HAP-1 (cell line): ENCODE results near the gene PEA15.
A peak's percentile ranks its signal among the peaks of the same experiment; 100 is the strongest.

Experiments used
- DNase-seq, 2 experiments: peaks; one replicate each; pipeline ENCODE4 v3.0.0-alpha.2; 2016 to 2020; ENCODE audit warnings: low spot score in 2 of 2
- H3K27me3 ChIP-seq: fragments of 250-450 bp; sonication (Bioruptor Pico); 2 replicates; pipeline ENCODE4 v1.5.1; 2020; ENCODE audit warnings: low read depth, mild to moderate bottlenecking, moderate library complexity
- H3K36me3 ChIP-seq: fragments of 250-450 bp; sonication (Bioruptor Pico); replicated peaks from 2 replicates; pipeline ENCODE4 v1.5.1; 2020; ENCODE audit warnings: mild to moderate bottlenecking
- H3K4me1 ChIP-seq: fragments of 250-450 bp; sonication (Bioruptor Pico); 2 replicates; pipeline ENCODE4 v1.5.1; 2020; ENCODE audit warnings: mild to moderate bottlenecking
- H3K4me3 ChIP-seq: fragments of 250-450 bp; sonication (Bioruptor Pico); 2 replicates; pipeline ENCODE4 v1.5.1; 2020; ENCODE audit warnings: mild to moderate bottlenecking, moderate library complexity
- H3K9me3 ChIP-seq: fragments of 250-450 bp; sonication (Bioruptor Pico); 2 replicates; pipeline ENCODE4 v1.5.1; 2020; ENCODE audit warnings: mild to moderate bottlenecking, moderate library complexity
- in situ Hi-C: fragments of 300-500 bp; cut with MboI; formaldehyde crosslinking; loops from 3 replicates; pipeline ENCODE4 v1.14.3; 2020; ENCODE audit warnings: low sequenced_read_pairs, inconsistent platforms, mixed read lengths

PEA15 gene, protein sequence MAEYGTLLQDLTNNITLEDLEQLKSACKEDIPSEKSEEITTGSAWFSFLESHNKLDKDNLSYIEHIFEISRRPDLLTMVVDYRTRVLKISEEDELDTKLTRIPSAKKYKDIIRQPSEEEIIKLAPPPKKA

DNA sequence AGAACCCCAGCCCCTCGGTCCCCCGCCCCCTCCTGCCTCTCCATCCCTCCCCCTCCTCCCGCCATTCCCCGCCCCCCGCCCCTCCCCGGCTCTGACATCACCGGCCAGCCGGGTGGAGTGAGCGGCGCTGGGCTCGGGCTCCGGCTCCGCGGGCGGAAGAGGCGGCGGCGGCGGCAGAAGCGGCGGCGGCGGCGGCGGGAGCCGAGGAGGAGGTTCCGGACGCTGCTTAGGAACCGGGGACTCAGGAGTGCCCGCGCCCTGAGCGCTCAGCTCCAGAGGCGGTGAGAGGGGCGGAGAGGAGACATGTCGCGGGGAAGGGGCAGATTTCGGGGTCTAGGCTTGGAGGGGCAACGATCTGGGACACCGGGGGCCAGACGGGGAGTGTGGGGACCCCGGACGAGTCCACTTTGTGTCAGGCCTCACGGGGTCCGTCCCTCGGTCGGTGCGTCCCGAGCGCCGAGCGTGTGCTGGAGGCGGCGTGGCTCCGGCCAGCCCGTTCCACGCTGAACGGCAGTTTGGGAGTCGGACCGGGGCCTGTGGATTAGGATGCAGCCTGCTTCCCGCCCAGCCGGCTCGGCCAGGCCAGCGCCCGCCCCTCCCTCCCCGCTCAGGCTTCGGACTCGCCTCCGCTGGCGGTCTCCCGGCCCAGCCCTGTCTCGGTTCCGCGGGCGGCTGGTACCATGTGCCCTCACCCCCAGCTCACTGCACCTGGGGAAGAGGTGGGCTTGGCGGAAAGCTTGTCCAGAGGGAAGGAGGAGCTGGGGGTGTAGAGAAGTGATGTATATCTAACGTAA lies at the start of gene PEA15:
PEA15 (plus strand) TSS at position 143 of the 794 bp plus-strand sequence. CDS start 6,161 bp downstream, outside the sequence.
- Histone ChIP-seq H3K27me3 (no peaks in the 10 kb centered on the region), H3K4me3 (peak within 1 kb of the TSS; percentile 93), H3K4me1 (peaks cover 6% of the 10 kb centered on the region; the same call in 1 of the 2 replicates), H3K36me3 (peaks cover 15% of the 10 kb centered on the region), H3K9me3 (no peaks in the 10 kb centered on the region)
- in situ Hi-C loops: no loop called here
- DNase-seq: peak; percentile 37 to 81

DNA sequence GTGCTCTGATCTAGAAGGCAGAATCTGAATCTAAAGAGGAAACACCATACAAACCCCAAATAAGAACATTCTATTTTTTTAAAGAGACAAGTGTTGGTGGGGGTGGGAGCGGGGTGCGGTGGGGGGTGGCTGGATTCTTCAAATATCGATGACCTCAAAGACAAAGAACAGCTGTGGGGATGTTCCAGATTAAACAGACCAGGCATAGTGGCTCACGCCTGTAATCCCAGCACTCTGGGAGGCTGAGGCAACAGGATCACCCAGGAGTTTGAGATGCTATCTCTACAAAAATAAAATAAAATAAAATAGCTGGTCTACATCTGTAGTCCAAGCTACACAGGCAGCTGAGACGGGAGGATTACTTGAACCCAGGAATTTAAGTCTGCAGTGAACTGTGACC lies 48.8 kb upstream of the PEA15 start:
- peaks cover 2% of the 10 kb centered on the region; the same call in 1 of the 2 replicates for H3K27me3 ChIP-seq
- in situ Hi-C loops: no loop called here
- no peak overlapping the region for H3K4me3 ChIP-seq
- H3K9me3 ChIP-seq: no peaks in the 10 kb centered on the region
- no peaks in the 10 kb centered on the region for H3K4me1 ChIP-seq
- no peak for DNase-seq
- no peaks in the 10 kb centered on the region for H3K36me3 ChIP-seq

DNA sequence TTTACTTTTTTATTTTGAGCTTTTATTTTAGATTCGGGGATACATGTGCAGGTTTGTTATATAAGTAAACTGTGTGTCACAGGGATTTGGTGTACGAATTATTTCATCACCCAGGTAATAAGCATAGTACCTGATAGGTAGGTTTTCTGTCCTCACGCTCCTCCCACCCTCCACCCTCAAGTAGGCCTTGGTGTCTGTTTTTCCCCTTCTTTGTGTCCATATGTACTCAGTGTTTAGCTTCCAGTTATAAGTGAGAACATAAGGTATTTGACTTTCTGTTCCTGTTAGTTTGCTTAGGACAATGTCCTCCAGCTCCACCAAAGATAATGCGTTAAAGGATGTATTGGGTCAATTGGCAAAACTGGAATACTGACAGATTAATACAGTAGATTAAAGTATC lies 48.0 kb upstream of the PEA15 start:
- Histone ChIP-seq H3K4me1 (no peaks in the 10 kb centered on the region), H3K9me3 (no peaks in the 10 kb centered on the region), H3K27me3 (peaks cover 2% of the 10 kb centered on the region; the same call in 1 of the 2 replicates), H3K4me3 (no peak overlapping the region), H3K36me3 (no peaks in the 10 kb centered on the region)
- in situ Hi-C loops: no loop called here
- DNase-seq: no peak

DNA sequence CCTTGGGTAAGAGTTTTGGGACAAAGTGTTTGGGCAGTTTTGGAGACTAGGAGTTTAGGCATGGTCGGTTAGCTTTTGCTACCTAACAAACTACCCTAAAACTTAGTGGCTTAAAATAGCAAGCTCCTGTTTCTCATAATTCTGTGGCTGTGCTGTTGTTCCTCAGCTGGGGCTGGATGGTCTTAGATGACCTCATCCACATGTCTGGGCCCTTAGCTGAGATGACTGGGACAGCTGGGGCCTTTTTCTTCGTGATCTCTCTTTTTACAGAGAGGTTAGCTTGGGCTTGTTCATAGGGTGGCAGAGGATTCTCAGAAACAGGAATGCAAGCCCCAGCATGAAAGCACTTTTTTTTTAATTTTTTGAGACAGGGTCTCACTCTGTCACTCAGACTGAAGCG lies 47.2 kb upstream of the PEA15 start:
- no peak overlapping the region for H3K4me3 ChIP-seq
- no peaks in the 10 kb centered on the region for H3K4me1 ChIP-seq
- peaks cover 2% of the 10 kb centered on the region; the same call in 1 of the 2 replicates for H3K27me3 ChIP-seq
- H3K36me3 ChIP-seq: no peaks in the 10 kb centered on the region
- no peaks in the 10 kb centered on the region for H3K9me3 ChIP-seq
- in situ Hi-C loops: no loop called here
- DNase-seq: no peak

DNA sequence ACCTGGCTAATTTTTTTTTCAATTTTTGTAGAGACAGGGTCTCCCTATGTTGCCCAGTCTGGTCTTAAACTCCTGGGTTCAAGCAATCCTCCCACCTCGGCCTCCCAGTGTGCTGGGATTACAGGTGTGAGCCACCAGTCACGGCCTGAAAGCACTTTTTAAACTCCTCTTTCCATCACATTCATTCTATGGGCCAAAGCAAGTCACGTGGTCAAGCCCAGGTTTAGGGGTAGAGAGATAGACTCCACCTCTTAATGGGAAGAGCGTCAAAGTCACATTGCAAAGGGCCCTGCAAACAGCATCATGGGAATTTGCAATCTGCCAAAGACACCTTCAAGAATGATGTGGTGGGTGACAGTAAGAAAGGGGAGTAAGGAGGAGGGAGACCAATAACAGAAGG lies 46.6 kb upstream of the PEA15 start:
- H3K36me3 ChIP-seq: no peaks in the 10 kb centered on the region
- no peaks in the 10 kb centered on the region for H3K4me1 ChIP-seq
- H3K9me3 ChIP-seq: no peaks in the 10 kb centered on the region
- no peak overlapping the region for H3K4me3 ChIP-seq
- in situ Hi-C loops: no loop called here
- H3K27me3 ChIP-seq: peaks cover 2% of the 10 kb centered on the region; the same call in 1 of the 2 replicates
- no peak for DNase-seq

DNA sequence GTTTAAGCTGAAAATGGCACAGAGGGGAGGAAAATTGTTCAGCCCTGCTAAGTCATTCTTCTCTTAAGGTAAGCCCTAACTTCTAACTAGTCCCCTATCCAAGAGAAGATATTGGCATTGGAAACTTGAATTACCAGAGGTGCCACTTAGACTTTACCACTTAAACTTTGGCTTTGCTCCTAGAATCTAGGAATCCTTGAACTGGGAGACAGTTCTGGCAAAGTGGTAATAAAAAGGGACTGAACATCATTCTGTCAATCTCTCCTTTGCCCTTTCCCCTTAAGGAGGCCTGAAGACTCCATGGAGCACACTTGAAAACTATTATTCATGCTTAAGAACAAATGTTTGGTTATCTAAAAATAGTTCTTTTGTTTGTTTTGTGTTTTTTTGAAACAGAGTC lies 45.3 kb upstream of the PEA15 start:
- in situ Hi-C loops: no loop called here
- H3K36me3 ChIP-seq: no peaks in the 10 kb centered on the region

GRCh38 chr1:160161965-160162705 lies 43.0 kb upstream of the PEA15 start:
- in situ Hi-C loops: no loop called here

More for the DNA sequence above, 45.3 kb upstream of the PEA15 start:
- no peak for DNase-seq
- Histone ChIP-seq H3K27me3 (peaks cover 2% of the 10 kb centered on the region; the same call in 1 of the 2 replicates), H3K9me3 (no peaks in the 10 kb centered on the region), H3K4me3 (no peak overlapping the region), H3K4me1 (no peaks in the 10 kb centered on the region)

DNA sequence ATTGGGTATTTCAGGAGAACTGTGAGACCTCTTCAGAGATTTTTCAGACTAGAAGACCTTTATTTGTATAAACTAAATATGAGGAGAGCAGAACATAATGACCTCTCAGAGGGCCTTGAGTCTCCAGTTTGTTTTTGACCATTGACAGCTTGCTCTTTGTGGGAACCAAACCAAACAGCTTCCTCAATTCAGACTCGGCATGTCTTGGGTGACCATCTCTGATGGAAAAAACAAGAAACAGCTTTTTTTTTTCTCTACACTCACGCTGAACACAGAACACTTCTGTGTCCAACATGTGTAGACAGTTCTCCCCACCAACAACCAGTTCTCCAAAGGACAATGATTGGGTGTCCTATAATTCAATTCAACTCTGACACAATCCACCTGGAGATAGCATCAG lies 42.3 kb upstream of the PEA15 start:
- H3K4me3 ChIP-seq: no peak overlapping the region
- H3K9me3 ChIP-seq: no peaks in the 10 kb centered on the region
- no peak for DNase-seq
- no peaks in the 10 kb centered on the region for H3K36me3 ChIP-seq
- H3K4me1 ChIP-seq: no peaks in the 10 kb centered on the region
- H3K27me3 ChIP-seq: peaks cover 2% of the 10 kb centered on the region; the same call in 1 of the 2 replicates
- in situ Hi-C loops: no loop called here

More at GRCh38 chr1:160161965-160162705, 43.0 kb upstream of the PEA15 start:
- Histone ChIP-seq H3K9me3 (no peaks in the 10 kb centered on the region), H3K27me3 (peaks cover 4% of the 10 kb centered on the region; the same call in 1 of the 2 replicates), H3K36me3 (no peaks in the 10 kb centered on the region), H3K4me1 (no peaks in the 10 kb centered on the region), H3K4me3 (no peak overlapping the region)
- DNase-seq: peak in 1 of 2 experiments; percentile 18

DNA sequence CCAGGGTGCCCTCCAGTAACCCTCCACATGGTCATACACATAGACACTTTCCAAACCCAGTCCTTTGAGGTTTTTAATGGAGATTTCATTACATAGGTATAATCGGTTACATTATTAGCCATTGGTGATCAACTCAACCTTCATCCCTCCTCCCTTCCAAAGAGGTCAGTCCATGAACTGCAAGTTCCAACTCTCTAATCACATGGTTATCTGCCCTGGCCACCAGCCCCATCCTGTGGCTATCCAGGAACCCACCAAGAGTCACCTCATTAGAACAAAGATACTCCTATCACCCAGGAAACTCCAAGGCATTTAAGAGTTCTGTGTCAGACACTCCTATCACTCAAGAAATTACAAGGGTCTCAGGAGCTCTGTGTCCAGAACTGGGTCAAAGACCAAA lies 41.6 kb upstream of the PEA15 start:
- Histone ChIP-seq H3K27me3 (peaks cover 2% of the 10 kb centered on the region; the same call in 1 of the 2 replicates), H3K4me3 (no peak overlapping the region), H3K36me3 (no peaks in the 10 kb centered on the region), H3K4me1 (no peaks in the 10 kb centered on the region), H3K9me3 (no peaks in the 10 kb centered on the region)
- in situ Hi-C loops: no loop called here
- no peak for DNase-seq

GRCh38 chr1:160164121-160164520 lies 41.1 kb upstream of the PEA15 start:
- Histone ChIP-seq H3K9me3 (no peaks in the 10 kb centered on the region), H3K4me3 (no peak overlapping the region), H3K27me3 (peaks cover 2% of the 10 kb centered on the region; the same call in 1 of the 2 replicates), H3K36me3 (no peaks in the 10 kb centered on the region), H3K4me1 (no peaks in the 10 kb centered on the region)
- DNase-seq: peak in 1 of 2 experiments; percentile 18
- in situ Hi-C loops: no loop called here

- no peaks in the 10 kb centered on the region for H3K9me3 ChIP-seq
- no peaks in the 10 kb centered on the region for H3K4me1 ChIP-seq
- in situ Hi-C loops: no loop called here
- no peak overlapping the region for H3K4me3 ChIP-seq
- peaks cover 2% of the 10 kb centered on the region; the same call in 1 of the 2 replicates for H3K27me3 ChIP-seq
- no peak for DNase-seq
- H3K36me3 ChIP-seq: no peaks in the 10 kb centered on the region
Observed at GRCh38 chr1:160166166-160166868, 38.9 kb upstream of the PEA15 start.

DNA sequence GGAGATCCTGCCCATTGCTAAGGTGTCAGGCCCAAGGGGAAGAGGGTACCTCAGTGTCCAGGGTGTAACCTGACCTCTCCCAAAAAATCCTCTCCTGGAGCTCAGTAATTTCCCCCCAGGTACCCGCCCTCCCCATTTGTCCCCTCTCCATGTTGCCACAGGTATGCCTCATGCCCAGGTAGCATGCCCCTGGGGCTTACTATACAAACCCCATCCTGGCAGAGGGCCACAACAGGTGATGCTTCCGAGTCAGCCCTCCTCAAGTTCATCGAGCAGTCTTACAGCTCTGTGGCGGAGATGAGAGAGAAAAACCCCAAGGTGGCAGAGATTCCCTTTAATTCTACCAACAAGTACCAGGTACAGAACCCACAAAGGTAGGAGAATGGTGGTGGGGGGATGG lies 38.1 kb upstream of the PEA15 start:
- H3K4me1 ChIP-seq: no peaks in the 10 kb centered on the region
- 0 out of 2 replicates have a peak, but pooled peaks cover 2% of the 10 kb centered on the region for H3K27me3 ChIP-seq
- H3K36me3 ChIP-seq: no peaks in the 10 kb centered on the region
- H3K9me3 ChIP-seq: no peaks in the 10 kb centered on the region
- H3K4me3 ChIP-seq: no peak overlapping the region
- DNase-seq: no peak
- in situ Hi-C loops: no loop called here

DNA sequence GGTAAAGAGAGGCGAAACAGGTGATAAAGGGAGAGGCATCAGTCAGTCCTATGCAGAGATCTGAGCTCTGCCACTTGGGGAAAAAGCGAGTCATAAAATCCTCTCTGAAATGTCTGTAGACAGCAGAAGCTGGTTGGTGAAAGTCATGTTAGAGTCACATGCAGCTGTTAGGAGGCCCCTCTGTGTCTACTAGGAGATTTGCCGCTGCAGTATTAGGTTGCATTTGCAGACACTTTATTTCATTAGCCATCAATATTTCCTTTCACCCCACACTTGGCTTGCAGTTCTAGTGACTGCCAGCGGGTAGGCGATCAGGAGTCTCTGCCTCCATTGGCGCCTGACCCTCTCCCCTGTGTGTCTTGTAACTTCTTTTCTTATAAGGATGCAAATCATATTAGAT lies 37.6 kb upstream of the PEA15 start:
- no peaks in the 10 kb centered on the region for H3K4me1 ChIP-seq
- in situ Hi-C loops: no loop called here
- no peak for DNase-seq

More for the DNA sequence above, 37.6 kb upstream of the PEA15 start:
- no peak overlapping the region for H3K4me3 ChIP-seq
- H3K27me3 ChIP-seq: 0 out of 2 replicates have a peak, but pooled peaks cover 2% of the 10 kb centered on the region
- no peaks in the 10 kb centered on the region for H3K9me3 ChIP-seq
- no peaks in the 10 kb centered on the region for H3K36me3 ChIP-seq
